ENCODE data around the gene LCE1C.

LCE1C gene

GRCh38 chr1:152761609-152762213 lies 44.7 kb downstream of the LCE1C start:
- TF ChIP-seq CTCF (IDR thresholded peaks at IDR 0.05; ENCODE audit: low read depth, low read length, missing control alignments), result no peak
- H3K4me3 ChIP-seq (replicated peaks; ENCODE audit: low read depth, low read length), result no peak overlapping the region
- DNase-seq (ENCODE audit: extremely low read depth, low read depth), result no peak

- no peak for DNase-seq (ENCODE audit: extremely low read depth, low read depth)
- no peak overlapping the region for H3K4me3 ChIP-seq (replicated peaks; ENCODE audit: low read depth, low read length)
- no peak for TF ChIP-seq CTCF (IDR thresholded peaks at IDR 0.05; ENCODE audit: low read depth, low read length, missing control alignments)
These were observed 45.8 kb downstream of the LCE1C start for GRCh38 chr1:152760551-152761190.

GRCh38 chr1:152759453-152760173 lies 46.8 kb downstream of the LCE1C start:
- TF ChIP-seq CTCF (IDR thresholded peaks at IDR 0.05; ENCODE audit: low read depth, low read length, missing control alignments), result no peak
- H3K4me3 ChIP-seq (replicated peaks; ENCODE audit: low read depth, low read length), result no peak overlapping the region
- no peak for DNase-seq (ENCODE audit: extremely low read depth, low read depth)

- H3K4me3 ChIP-seq (replicated peaks; ENCODE audit: low read depth, low read length), result no peak overlapping the region
- no peak for DNase-seq (ENCODE audit: extremely low read depth, low read depth)
- TF ChIP-seq CTCF (IDR thresholded peaks at IDR 0.05; ENCODE audit: low read depth, low read length, missing control alignments), result no peak
These were observed 47.8 kb downstream of the LCE1C start for GRCh38 chr1:152758636-152759035.

- no peak within 1 kb of the TSS for H3K4me3 ChIP-seq (replicated peaks; ENCODE audit: low read depth, low read length)
- no peak for DNase-seq (ENCODE audit: extremely low read depth, low read depth)
- TF ChIP-seq CTCF (IDR thresholded peaks at IDR 0.05; ENCODE audit: low read depth, low read length, missing control alignments), result no peak
These were observed 48.7 kb downstream of the LCE1C start, which contains the start of gene KPRP for GRCh38 chr1:152757747-152758146. KPRP (plus strand) TSS chr1:152758025; CDS start chr1:152759589, 1,564 bp downstream.

GRCh38 chr1:152756872-152757271 lies 49.6 kb downstream of the LCE1C start:
- TF ChIP-seq CTCF (IDR thresholded peaks at IDR 0.05; ENCODE audit: low read depth, low read length, missing control alignments), result no peak
- H3K4me3 ChIP-seq (replicated peaks; ENCODE audit: low read depth, low read length), result no peak overlapping the region
- DNase-seq (ENCODE audit: extremely low read depth, low read depth), result no peak
